PFSK-1 (cell line): ENCODE results near the gene MTG1.

Source experiments
- FOXP2 ChIP-seq: optimal IDR thresholded peaks from 2 replicates; pipeline ENCODE3; 2011; ENCODE audit warnings: borderline replicate concordance, control low read depth, inconsistent platforms; ENCODE audit not compliant: insufficient read depth; ENCODE audit errors: extremely low read length, extremely low read depth
- POLR2AphosphoS5 ChIP-seq: IDR thresholded peaks from 2 replicates; pipeline ENCODE4 v1.6.1; 2012; ENCODE audit warnings: low read depth, mild to moderate bottlenecking, control low read depth, low read length, moderate library complexity
- SIN3A ChIP-seq: IDR thresholded peaks from 2 replicates; pipeline ENCODE4 v1.6.1; 2012; ENCODE audit warnings: mild to moderate bottlenecking, low read length, moderate library complexity, borderline replicate concordance; ENCODE audit not compliant: insufficient read depth
- TAF1 ChIP-seq: IDR thresholded peaks from 2 replicates; pipeline ENCODE4 v1.6.1; 2012; ENCODE audit warnings: low read length, control low read depth, borderline replicate concordance; ENCODE audit not compliant: insufficient read depth
- TF ChIP-seq, protein P1 (sequence below), 2 experiments: IDR thresholded peaks; 2 replicates each; pipeline versions ENCODE4 v1.6.1 to v1.8.0; 2011 to 2012; ENCODE audit warnings: low read depth in 2 of 2, low read length in 2 of 2, control low read depth in 1 of 2, inconsistent platforms in 1 of 2, mild to moderate bottlenecking in 1 of 2, moderate library complexity in 1 of 2; ENCODE audit not compliant: insufficient read depth in 1 of 2

The MTG1 gene

DNA sequence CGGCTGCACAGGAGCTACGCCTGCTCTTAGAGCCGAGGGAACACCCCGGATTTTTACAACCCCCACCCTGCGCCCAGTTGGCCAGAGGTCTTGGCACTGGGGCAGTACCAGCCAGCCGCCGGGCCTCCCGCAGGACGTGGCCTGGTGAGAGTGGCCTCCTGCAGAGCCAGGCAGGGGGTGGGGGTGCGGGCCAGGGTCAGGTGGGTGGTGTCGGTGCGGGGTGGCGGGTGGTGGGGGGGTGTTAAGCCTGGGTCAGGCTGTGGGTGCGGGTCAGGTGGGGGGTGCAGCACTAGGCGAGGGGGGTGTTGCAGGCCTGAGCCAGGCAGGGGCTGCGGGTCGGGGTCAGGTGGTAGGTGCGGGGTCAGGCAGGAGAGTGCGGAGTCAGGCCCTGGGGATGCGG is 21.4 kb upstream of the MTG1 start:
- no peak for TF ChIP-seq FOXP2
- TF ChIP-seq, protein P1, sequence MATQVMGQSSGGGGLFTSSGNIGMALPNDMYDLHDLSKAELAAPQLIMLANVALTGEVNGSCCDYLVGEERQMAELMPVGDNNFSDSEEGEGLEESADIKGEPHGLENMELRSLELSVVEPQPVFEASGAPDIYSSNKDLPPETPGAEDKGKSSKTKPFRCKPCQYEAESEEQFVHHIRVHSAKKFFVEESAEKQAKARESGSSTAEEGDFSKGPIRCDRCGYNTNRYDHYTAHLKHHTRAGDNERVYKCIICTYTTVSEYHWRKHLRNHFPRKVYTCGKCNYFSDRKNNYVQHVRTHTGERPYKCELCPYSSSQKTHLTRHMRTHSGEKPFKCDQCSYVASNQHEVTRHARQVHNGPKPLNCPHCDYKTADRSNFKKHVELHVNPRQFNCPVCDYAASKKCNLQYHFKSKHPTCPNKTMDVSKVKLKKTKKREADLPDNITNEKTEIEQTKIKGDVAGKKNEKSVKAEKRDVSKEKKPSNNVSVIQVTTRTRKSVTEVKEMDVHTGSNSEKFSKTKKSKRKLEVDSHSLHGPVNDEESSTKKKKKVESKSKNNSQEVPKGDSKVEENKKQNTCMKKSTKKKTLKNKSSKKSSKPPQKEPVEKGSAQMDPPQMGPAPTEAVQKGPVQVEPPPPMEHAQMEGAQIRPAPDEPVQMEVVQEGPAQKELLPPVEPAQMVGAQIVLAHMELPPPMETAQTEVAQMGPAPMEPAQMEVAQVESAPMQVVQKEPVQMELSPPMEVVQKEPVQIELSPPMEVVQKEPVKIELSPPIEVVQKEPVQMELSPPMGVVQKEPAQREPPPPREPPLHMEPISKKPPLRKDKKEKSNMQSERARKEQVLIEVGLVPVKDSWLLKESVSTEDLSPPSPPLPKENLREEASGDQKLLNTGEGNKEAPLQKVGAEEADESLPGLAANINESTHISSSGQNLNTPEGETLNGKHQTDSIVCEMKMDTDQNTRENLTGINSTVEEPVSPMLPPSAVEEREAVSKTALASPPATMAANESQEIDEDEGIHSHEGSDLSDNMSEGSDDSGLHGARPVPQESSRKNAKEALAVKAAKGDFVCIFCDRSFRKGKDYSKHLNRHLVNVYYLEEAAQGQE (IDR thresholded peaks at IDR 0.05; ENCODE audit: insufficient read depth in 1 of 2, low read depth in 2 of 2, low read length in 2 of 2), result no peak

DNA sequence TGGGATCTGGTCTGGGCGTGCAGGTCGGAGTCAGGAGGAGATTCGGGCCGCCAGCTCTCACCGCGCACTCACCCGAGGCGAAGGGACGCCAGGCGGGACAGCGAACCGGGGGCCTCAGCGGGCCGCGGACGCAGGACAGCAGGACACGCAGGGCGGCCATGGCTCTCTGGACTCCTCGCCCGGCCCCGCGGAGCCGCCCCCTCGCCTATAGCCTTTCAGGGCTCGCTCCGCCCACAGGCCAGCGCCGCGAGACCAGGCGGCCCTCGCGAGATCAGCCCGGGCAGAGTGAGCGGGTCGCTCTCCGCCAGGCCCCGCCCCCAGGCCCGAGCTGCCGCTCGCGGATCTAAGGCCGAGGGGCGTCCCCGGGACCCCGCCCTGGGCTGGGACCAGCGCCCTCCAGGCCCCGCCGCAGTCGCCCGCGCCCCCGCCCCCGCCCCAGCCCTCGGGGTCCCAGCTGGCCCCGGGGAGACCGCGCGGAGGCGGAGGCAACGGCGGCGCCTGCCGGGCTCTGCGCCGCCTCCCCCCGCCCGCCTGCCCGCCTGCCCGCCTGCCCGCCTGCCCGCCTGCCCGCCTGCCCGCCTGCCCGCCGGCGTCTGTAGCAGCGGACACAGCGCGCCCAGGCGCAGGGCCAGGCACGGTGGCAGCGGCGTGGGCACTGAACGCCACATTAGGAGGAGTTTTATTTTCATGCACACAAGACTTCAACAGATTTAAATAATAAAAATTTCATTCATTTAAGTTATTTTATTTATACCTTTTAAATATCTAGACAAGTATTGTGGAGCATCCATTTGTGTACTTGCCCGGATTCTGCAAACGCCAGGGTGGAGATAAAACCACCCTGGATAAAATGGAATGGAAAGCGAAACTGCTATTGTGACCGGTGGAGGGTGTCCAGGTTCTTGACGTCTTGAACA is 20.5 kb upstream of the MTG1 start, which contains the start of gene ECHS1:
Gene ECHS1, minus strand, starts transcription at position 181 of the 917 bp plus-strand sequence. Its CDS starts 21 bp downstream, at position 160.
- TF ChIP-seq FOXP2, result no peak
- 0 out of 2 replicates have a peak, but pooled peaks have one; percentile 51 for TF ChIP-seq SIN3A
- TF ChIP-seq TAF1, result peak; percentile 48; the same call in 1 of the 2 replicates
- peak; percentile 83 for TF ChIP-seq POLR2AphosphoS5

DNA sequence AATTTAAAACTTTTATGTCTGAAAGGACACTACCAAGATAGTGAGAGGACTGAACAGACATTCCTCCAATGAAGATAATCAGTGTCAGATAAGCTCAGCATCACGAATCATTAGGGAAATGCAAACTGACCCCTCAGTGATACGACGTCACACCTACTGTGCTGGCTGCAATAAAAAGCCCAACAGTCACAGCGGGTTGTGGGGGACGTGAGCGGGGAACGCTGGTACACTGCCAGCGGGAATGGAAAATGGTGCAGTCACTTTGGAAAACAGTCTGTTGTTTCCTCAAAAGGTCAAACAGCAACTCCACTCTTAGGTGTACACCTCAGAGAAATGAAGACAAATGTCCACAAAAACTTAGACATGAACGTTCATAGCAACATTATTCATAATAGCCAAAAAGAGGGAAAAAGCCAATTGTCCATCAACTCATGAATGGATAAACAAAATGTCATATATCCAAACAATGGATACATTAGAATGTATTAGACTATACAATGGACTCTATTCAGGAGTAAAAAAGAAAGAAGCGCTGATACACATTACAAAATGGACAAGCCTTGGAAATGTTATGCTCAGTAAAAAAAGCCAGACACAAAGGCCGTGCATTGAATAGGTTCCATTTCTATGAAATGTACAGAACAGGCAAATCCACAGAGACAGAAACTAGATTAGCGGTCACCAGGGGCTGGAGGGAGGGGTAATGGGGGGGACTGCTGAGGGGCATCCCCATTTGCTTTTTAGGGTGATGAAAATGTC is 18.4 kb upstream of the MTG1 start:
- TF ChIP-seq FOXP2, result no peak
- no peak for TF ChIP-seq SIN3A
- TF ChIP-seq POLR2AphosphoS5, result no peak
- TF ChIP-seq, protein P1 (IDR thresholded peaks at IDR 0.05; ENCODE audit: insufficient read depth in 1 of 2, low read depth in 2 of 2, low read length in 2 of 2), result no peak
- TF ChIP-seq TAF1, result no peak

DNA sequence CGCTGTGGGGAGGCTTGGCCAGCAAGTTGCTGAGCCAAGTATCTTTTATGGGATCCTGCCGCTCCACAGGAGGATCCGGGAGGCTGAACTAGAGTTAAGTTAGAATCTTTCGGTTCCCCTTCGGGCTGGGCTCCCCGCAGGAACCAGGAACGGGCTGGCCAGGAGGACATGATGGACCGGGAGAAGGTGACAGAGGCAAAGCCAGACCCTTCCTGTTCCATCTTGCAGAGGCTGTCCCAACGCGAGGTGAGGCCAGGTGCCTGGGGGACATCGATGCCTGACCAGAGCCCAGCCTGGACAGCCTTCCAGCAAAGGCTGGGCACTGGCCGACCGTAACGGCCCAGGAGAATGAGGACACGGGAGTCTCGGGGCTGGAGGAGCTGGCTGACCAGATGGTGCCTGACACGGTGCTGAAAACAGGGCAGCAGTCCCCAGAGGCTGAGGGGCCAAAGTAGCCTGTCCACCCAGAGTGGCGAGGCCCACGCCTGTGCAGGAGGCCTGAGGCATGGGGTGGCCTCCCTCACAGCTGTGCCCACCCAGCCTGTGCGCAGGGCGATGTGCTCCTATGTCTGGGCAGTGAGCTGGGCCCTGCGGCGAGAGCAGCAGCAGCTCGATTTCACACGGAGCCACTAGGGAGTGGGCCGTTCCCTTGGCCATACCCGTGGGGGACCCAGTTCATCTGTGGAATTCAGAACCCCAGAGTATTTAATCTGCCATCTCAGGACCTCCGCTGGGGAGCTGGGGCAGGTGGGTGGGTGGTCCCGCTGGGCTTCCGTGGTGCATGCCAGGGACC is 16.7 kb upstream of the MTG1 start:
- no peak for TF ChIP-seq TAF1
- no peak for TF ChIP-seq FOXP2
- no peak for TF ChIP-seq POLR2AphosphoS5
- no peak for TF ChIP-seq SIN3A
- TF ChIP-seq, protein P1 (IDR thresholded peaks at IDR 0.05; ENCODE audit: insufficient read depth in 1 of 2, low read depth in 2 of 2, low read length in 2 of 2), result no peak

DNA sequence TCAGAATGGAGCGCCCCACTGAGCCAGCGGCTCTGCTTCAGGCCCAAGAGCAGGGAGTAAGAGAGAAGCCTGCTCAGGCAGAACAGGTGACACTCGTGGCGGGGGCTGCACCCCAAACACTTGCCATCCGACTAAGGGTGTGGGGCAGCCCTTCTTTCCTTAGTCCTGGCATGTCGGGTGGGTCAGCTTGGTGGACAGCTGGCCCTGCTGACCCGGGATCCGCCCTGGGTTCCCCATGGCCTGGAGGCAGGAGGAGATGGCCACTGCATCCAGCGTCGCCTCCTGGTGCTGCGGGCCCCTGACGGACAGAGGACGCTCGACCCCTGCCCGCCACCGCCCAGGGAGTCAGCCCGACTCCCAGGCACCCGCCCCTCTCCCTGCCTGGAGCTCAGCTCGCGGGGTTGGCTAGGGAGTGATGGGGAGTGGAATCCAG is 16.1 kb upstream of the MTG1 start:
- TF ChIP-seq TAF1 (no peak), FOXP2 (no peak), SIN3A (no peak), POLR2AphosphoS5 (no peak)
- TF ChIP-seq, protein P1 (IDR thresholded peaks at IDR 0.05; ENCODE audit: insufficient read depth in 1 of 2, low read depth in 2 of 2, low read length in 2 of 2), result no peak
